ENCODE measurements around the gene MYCBPAP.

The MYCBPAP gene

GRCh38 chr17:50466371-50467113, 41.7 kb upstream of the MYCBPAP start:
- DNase-seq (ENCODE audit: extremely low read depth, insufficient read length): no peak

GRCh38 chr17:50467114-50467854, 41.0 kb upstream of the MYCBPAP start:
- no peak for DNase-seq (ENCODE audit: extremely low read depth, insufficient read length)
- no peak overlapping the region for H3K4me3 ChIP-seq (replicated peaks; ENCODE audit: low read depth, low read length)
- H3K27me3 ChIP-seq (replicated peaks; ENCODE audit: control insufficient read depth, insufficient read depth, low read length): no peaks in the 10 kb centered on the region
- TF ChIP-seq CTCF (IDR thresholded peaks at IDR 0.05; ENCODE audit: insufficient read depth, low read length, poor library complexity, severe bottlenecking): no peak
- H3K36me3 ChIP-seq (ENCODE audit: control insufficient read depth, insufficient read depth, low read length): no peaks in the 10 kb centered on the region

More at GRCh38 chr17:50466371-50467113, 41.7 kb upstream of the MYCBPAP start:
- no peak for TF ChIP-seq CTCF (IDR thresholded peaks at IDR 0.05; ENCODE audit: insufficient read depth, low read length, poor library complexity, severe bottlenecking)
- Histone ChIP-seq H3K4me3 (replicated peaks; ENCODE audit: low read depth, low read length) (no peak overlapping the region), H3K27me3 (replicated peaks; ENCODE audit: control insufficient read depth, insufficient read depth, low read length) (no peaks in the 10 kb centered on the region), H3K36me3 (ENCODE audit: control insufficient read depth, insufficient read depth, low read length) (no peaks in the 10 kb centered on the region)

GRCh38 chr17:50467855-50468303, 40.4 kb upstream of the MYCBPAP start:
- no peaks in the 10 kb centered on the region for H3K27me3 ChIP-seq (replicated peaks; ENCODE audit: control insufficient read depth, insufficient read depth, low read length)
- no peaks in the 10 kb centered on the region for H3K36me3 ChIP-seq (ENCODE audit: control insufficient read depth, insufficient read depth, low read length)
- DNase-seq (ENCODE audit: extremely low read depth, insufficient read length): no peak
- TF ChIP-seq CTCF (IDR thresholded peaks at IDR 0.05; ENCODE audit: insufficient read depth, low read length, poor library complexity, severe bottlenecking): no peak
- H3K4me3 ChIP-seq (replicated peaks; ENCODE audit: low read depth, low read length): no peak overlapping the region

DNA sequence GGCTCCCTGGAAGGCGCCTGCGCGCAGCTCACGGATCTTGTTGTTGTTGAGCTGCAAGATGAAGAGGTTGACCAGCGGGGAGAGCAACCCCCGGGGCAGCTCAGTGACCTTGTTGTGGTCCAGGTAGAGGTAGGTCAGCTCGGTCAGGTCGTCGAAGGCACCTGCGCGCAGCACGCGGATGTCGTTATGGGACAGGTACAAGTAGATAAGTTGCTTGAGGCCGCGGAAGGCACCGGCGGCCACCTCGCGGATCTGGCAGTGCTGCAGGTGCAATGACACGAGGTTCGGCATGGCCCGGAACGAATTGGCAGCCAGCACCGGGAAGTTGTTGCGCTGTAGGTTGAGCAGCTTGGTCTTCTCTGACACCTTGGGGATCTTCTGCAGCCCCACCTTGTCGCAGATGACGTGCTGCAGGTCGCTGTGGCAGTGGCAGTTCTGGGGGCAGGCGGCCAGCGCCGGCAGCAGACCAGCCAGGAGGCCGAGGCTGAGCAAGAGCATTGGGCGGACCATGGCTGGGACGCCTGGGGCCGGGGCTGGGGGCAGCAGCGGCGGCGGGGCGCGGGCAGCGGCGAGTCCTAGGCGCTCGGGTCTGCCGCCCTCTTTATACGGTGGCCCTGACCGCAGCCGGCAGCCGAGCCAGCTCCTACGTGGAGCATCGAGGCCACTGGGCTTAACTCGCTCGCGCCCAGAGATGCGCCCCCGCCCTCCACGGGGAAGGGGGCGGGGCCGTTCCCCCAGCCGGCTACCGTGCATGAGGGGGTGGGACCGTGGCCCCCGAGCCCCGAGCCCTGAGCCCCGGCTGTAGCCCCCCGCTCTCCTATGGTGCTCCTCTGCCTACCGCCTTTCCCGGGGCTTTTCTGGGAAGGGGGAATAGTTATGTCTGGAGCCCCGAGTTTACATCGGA, 39.7 kb upstream of the MYCBPAP start, which contains the start of gene CHAD:
Gene CHAD (minus strand): TSS at position 577 of the 904 bp plus-strand sequence. CDS start 67 bp downstream, at position 510.
- DNase-seq (ENCODE audit: extremely low read depth, insufficient read length): no peak
- Histone ChIP-seq H3K27me3 (replicated peaks; ENCODE audit: control insufficient read depth, insufficient read depth, low read length) (no peaks in the 10 kb centered on the region), H3K4me3 (replicated peaks; ENCODE audit: low read depth, low read length) (no peak within 1 kb of the TSS), H3K36me3 (ENCODE audit: control insufficient read depth, insufficient read depth, low read length) (no peaks in the 10 kb centered on the region)
- no peak for TF ChIP-seq CTCF (IDR thresholded peaks at IDR 0.05; ENCODE audit: insufficient read depth, low read length, poor library complexity, severe bottlenecking)

- Histone ChIP-seq H3K27me3 (replicated peaks; ENCODE audit: control insufficient read depth, insufficient read depth, low read length) (no peaks in the 10 kb centered on the region), H3K36me3 (ENCODE audit: control insufficient read depth, insufficient read depth, low read length) (no peaks in the 10 kb centered on the region), H3K4me3 (replicated peaks; ENCODE audit: low read depth, low read length) (no peak overlapping the region)
- no peak for TF ChIP-seq CTCF (IDR thresholded peaks at IDR 0.05; ENCODE audit: insufficient read depth, low read length, poor library complexity, severe bottlenecking)
- no peak for DNase-seq (ENCODE audit: extremely low read depth, insufficient read length)
Observed at GRCh38 chr17:50469208-50469605, 39.0 kb upstream of the MYCBPAP start.

Data from GM06990 (cell line).